Neural cell (in vitro differentiated cells): ENCODE data around the gene IFIH1. TPM values are rescaled to one million over a fixed set of nuclear protein-coding genes. Genes with fewer than 3 reads are reported as not detected.

Experiments used
- H2AFZ ChIP-seq: fragments of 200-600, 300-800 bp; sonication (generic), shearing (Covaris generic); 2 replicates; pipeline ENCODE4 v1.6.0; 2014; ENCODE audit warnings: low read depth, mild to moderate bottlenecking, antibody characterized with exemption, low read length, moderate library complexity
- H3F3A ChIP-seq: fragments of 200-600 bp; shearing (Covaris generic); 2 replicates; pipeline ENCODE4 v1.6.1; 2016; ENCODE audit warnings: mild to moderate bottlenecking, moderate library complexity, mixed read lengths, antibody characterized with exemption, low read length; ENCODE audit not compliant: insufficient read depth, poor library complexity, severe bottlenecking
- H3K27ac ChIP-seq: fragments of 200-600, 300-800 bp; sonication (generic), shearing (Covaris generic); 2 replicates; pipeline ENCODE4 v1.5.1; 2014; ENCODE audit warnings: mild to moderate bottlenecking, low read length, moderate library complexity
- H3K27me3 ChIP-seq: fragments of 300-800, 200-600 bp; sonication (generic), shearing (Covaris generic); 2 replicates; pipeline ENCODE4 v1.6.0; 2014; ENCODE audit warnings: mild to moderate bottlenecking, low read depth, low read length, moderate library complexity; ENCODE audit not compliant: insufficient read depth
- H3K36me3 ChIP-seq: fragments of 300-800, 200-600 bp; sonication (generic), shearing (Covaris generic); 2 replicates; pipeline ENCODE4 v1.5.1; 2014; ENCODE audit warnings: mild to moderate bottlenecking, antibody characterized with exemption, low read length, moderate library complexity; ENCODE audit not compliant: insufficient read depth
- H3K4me2 ChIP-seq: fragments of 300-800, 200-600 bp; sonication (generic), shearing (Covaris generic); 2 replicates; pipeline ENCODE4 v1.6.0; 2014; ENCODE audit warnings: mild to moderate bottlenecking, low read length
- H3K4me3 ChIP-seq: fragments of 300-800, 200-600 bp; sonication (generic), shearing (Covaris generic); 2 replicates; pipeline ENCODE4 v1.5.1; 2014; ENCODE audit warnings: mild to moderate bottlenecking, low read length, moderate library complexity
- H3K79me2 ChIP-seq: fragments of 200-600 bp; shearing (Covaris generic); replicated peaks from 2 replicates; pipeline ENCODE4 v1.6.0; 2014; ENCODE audit warnings: mild to moderate bottlenecking, low read length, moderate library complexity; ENCODE audit not compliant: insufficient read depth
- H3K9ac ChIP-seq: fragments of 300-800, 200-600 bp; sonication (generic), shearing (Covaris generic); 2 replicates; pipeline ENCODE4 v1.6.1; 2016; ENCODE audit warnings: mild to moderate bottlenecking, low read length, mixed read lengths
- H3K9me2 ChIP-seq: fragments of 200-600 bp; shearing (Covaris generic); 2 replicates; pipeline ENCODE4 v1.6.1; 2016; ENCODE audit warnings: mild to moderate bottlenecking, low read length, mixed read lengths; ENCODE audit not compliant: insufficient read depth
- H3K9me3 ChIP-seq: fragments of 200-600, 300-800 bp; sonication (generic), shearing (Covaris generic); 2 replicates; pipeline ENCODE4 v1.6.1; 2016; ENCODE audit warnings: mild to moderate bottlenecking, mixed run types, low read length, moderate library complexity, mixed read lengths
- H4K20me1 ChIP-seq: fragments of 200-600 bp; shearing (Covaris generic); 2 replicates; pipeline ENCODE4 v1.6.1; 2016; ENCODE audit warnings: mild to moderate bottlenecking, mixed run types; ENCODE audit not compliant: insufficient read depth
- EP300 ChIP-seq: fragments of 450-650 bp; conservative IDR thresholded peaks from 2 replicates; pipeline ENCODE4 v1.6.1; 2014; ENCODE audit warnings: antibody characterized with exemption, mild to moderate bottlenecking, moderate library complexity; ENCODE audit not compliant: poor library complexity, severe bottlenecking
- EZH2 ChIP-seq: fragments of 200-600, 300-800 bp; shearing (Covaris generic), sonication (generic); IDR thresholded peaks from 2 replicates; pipeline ENCODE4 v1.6.1; 2014; ENCODE audit warnings: antibody characterized with exemption, low read length, borderline replicate concordance, mild to moderate bottlenecking; ENCODE audit not compliant: insufficient read depth, poor library complexity, severe bottlenecking
- MXI1 ChIP-seq: fragments of 450-650 bp; conservative IDR thresholded peaks from 2 replicates; pipeline ENCODE4 v1.6.1; 2014; ENCODE audit warnings: antibody characterized with exemption, mild to moderate bottlenecking; ENCODE audit not compliant: poor library complexity, severe bottlenecking
- POLR2AphosphoS5 ChIP-seq: IDR thresholded peaks from 2 replicates; pipeline ENCODE4 v1.6.1; 2012
- RAD21 ChIP-seq: fragments of 450-650 bp; conservative IDR thresholded peaks from 2 replicates; pipeline ENCODE4 v1.6.1; 2014; ENCODE audit warnings: antibody characterized with exemption, mild to moderate bottlenecking, moderate library complexity
- SMC3 ChIP-seq: fragments of 450-650 bp; conservative IDR thresholded peaks from 2 replicates; pipeline ENCODE4 v1.6.1; 2014; ENCODE audit warnings: antibody characterized with exemption, mild to moderate bottlenecking, moderate library complexity; ENCODE audit not compliant: poor library complexity
- TAF1 ChIP-seq: IDR thresholded peaks from 2 replicates; pipeline ENCODE4 v1.6.1; 2012; ENCODE audit warnings: low read depth
- polyA plus RNA-seq: library from polyadenylated mRNA; depleted of rRNA; stranded (reverse); fragments of >200 nt; gene quantifications from 2 replicates; pipeline ENCODE4 v1.2.3, GENCODE V29; 2014
- TF ChIP-seq, protein P1 (sequence below): IDR thresholded peaks from 2 replicates; pipeline ENCODE4 v1.6.1; 2012; ENCODE audit warnings: borderline replicate concordance
- TF ChIP-seq, protein P2 (sequence below): fragments of 450-650 bp; IDR thresholded peaks from 2 replicates; pipeline ENCODE4 v1.5.1; 2014; ENCODE audit warnings: antibody characterized with exemption, mild to moderate bottlenecking, moderate library complexity; ENCODE audit not compliant: poor library complexity, severe bottlenecking

Gene IFIH1
- polyA plus RNA-seq, 1 donor from 2014 or later = not detected

GRCh38 chr2:162221064-162221463, 97.4 kb downstream of the IFIH1 start:
- no peaks in the 10 kb centered on the region for H3K9me2 ChIP-seq
- no peak overlapping the region for H3K27ac ChIP-seq
- no peaks in the 10 kb centered on the region for H3K9me3 ChIP-seq
- H3K36me3 ChIP-seq = no peaks in the 10 kb centered on the region
- no peak overlapping the region for H3K4me3 ChIP-seq
- H3K79me2 ChIP-seq = no peaks in the 10 kb centered on the region
- no peaks in the 10 kb centered on the region for H3K27me3 ChIP-seq
- no peak overlapping the region for H3K9ac ChIP-seq
- no peak overlapping the region for H3K4me2 ChIP-seq
- no peak for TF ChIP-seq EZH2
- TF ChIP-seq, protein P1, sequence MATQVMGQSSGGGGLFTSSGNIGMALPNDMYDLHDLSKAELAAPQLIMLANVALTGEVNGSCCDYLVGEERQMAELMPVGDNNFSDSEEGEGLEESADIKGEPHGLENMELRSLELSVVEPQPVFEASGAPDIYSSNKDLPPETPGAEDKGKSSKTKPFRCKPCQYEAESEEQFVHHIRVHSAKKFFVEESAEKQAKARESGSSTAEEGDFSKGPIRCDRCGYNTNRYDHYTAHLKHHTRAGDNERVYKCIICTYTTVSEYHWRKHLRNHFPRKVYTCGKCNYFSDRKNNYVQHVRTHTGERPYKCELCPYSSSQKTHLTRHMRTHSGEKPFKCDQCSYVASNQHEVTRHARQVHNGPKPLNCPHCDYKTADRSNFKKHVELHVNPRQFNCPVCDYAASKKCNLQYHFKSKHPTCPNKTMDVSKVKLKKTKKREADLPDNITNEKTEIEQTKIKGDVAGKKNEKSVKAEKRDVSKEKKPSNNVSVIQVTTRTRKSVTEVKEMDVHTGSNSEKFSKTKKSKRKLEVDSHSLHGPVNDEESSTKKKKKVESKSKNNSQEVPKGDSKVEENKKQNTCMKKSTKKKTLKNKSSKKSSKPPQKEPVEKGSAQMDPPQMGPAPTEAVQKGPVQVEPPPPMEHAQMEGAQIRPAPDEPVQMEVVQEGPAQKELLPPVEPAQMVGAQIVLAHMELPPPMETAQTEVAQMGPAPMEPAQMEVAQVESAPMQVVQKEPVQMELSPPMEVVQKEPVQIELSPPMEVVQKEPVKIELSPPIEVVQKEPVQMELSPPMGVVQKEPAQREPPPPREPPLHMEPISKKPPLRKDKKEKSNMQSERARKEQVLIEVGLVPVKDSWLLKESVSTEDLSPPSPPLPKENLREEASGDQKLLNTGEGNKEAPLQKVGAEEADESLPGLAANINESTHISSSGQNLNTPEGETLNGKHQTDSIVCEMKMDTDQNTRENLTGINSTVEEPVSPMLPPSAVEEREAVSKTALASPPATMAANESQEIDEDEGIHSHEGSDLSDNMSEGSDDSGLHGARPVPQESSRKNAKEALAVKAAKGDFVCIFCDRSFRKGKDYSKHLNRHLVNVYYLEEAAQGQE = no peak
- TF ChIP-seq, protein P2, sequence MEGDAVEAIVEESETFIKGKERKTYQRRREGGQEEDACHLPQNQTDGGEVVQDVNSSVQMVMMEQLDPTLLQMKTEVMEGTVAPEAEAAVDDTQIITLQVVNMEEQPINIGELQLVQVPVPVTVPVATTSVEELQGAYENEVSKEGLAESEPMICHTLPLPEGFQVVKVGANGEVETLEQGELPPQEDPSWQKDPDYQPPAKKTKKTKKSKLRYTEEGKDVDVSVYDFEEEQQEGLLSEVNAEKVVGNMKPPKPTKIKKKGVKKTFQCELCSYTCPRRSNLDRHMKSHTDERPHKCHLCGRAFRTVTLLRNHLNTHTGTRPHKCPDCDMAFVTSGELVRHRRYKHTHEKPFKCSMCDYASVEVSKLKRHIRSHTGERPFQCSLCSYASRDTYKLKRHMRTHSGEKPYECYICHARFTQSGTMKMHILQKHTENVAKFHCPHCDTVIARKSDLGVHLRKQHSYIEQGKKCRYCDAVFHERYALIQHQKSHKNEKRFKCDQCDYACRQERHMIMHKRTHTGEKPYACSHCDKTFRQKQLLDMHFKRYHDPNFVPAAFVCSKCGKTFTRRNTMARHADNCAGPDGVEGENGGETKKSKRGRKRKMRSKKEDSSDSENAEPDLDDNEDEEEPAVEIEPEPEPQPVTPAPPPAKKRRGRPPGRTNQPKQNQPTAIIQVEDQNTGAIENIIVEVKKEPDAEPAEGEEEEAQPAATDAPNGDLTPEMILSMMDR = peak; percentile 18
- H2AFZ ChIP-seq = no peak overlapping the region
- no peaks in the 10 kb centered on the region for H3F3A ChIP-seq
- no peaks in the 10 kb centered on the region for H4K20me1 ChIP-seq

DNA sequence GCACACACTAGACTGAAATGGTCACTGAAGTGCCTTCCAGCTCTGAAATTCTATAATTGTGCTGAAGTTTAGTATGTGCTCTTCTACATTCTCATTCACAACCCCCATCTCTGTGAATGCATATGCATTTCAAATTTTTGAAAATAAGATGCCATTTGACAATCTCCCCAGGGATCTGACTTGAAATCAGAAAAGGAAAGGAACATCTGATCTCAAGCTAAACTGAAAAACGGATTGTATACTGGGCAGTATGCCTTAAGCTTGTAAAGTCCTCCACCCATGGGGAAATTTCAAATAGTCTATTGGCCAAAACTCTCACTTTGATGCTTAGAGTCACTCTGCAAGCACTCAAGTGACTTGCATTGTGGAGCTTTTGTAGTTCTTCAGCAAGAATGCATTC, 98.1 kb downstream of the IFIH1 start:
- no peaks in the 10 kb centered on the region for H3K9me2 ChIP-seq
- no peak overlapping the region for H3K4me2 ChIP-seq
- H3K27me3 ChIP-seq = no peaks in the 10 kb centered on the region
- H3K9me3 ChIP-seq = no peaks in the 10 kb centered on the region
- TF ChIP-seq RAD21 (no peak), MXI1 (no peak), EP300 (no peak), EZH2 (no peak), TAF1 (no peak), POLR2AphosphoS5 (no peak), SMC3 (no peak)
- TF ChIP-seq, protein P2 = no peak
- TF ChIP-seq, protein P1 = no peak
- H2AFZ ChIP-seq = no peak overlapping the region
- no peaks in the 10 kb centered on the region for H4K20me1 ChIP-seq
- no peaks in the 10 kb centered on the region for H3K79me2 ChIP-seq
- H3K27ac ChIP-seq = no peak overlapping the region
- H3K4me3 ChIP-seq = no peak overlapping the region
- H3F3A ChIP-seq = no peaks in the 10 kb centered on the region
- H3K9ac ChIP-seq = no peak overlapping the region
- no peaks in the 10 kb centered on the region for H3K36me3 ChIP-seq
